ENCODE results near the gene WNT3A. TPM values are rescaled to one million over a fixed set of nuclear protein-coding genes. Genes with fewer than 3 reads are reported as not detected.
A peak's percentile ranks its signal among the peaks of the same experiment; 100 is the strongest.

The WNT3A gene
- total and polyA plus RNA-seq, 5 donors from 2014 or later, result not detected

- H3K27ac ChIP-seq (ENCODE audit: insufficient read depth, low read length, poor library complexity, severe bottlenecking), result no peak overlapping the region
- no peaks in the 10 kb centered on the region for H3K4me1 ChIP-seq (ENCODE audit: control insufficient read depth, insufficient read depth, low read length, poor library complexity, severe bottlenecking)
- H3K27me3 ChIP-seq (ENCODE audit: control insufficient read depth, insufficient read depth, low read length), result peaks cover 3% of the 10 kb centered on the region
- no peak overlapping the region for H3K4me3 Mint-ChIP-seq
- no peak for ATAC-seq (ENCODE audit: low read depth in 2 of 2)
- DNase-seq, result no peak
- H3K36me3 ChIP-seq (ENCODE audit: control insufficient read depth, insufficient read depth, low read length), result no peaks in the 10 kb centered on the region
- H3K9me3 ChIP-seq (ENCODE audit: control insufficient read depth in 2 of 2, low read length in 2 of 2), result no peaks in the 10 kb centered on the region
- H3K36me3 Mint-ChIP-seq, result no peaks in the 10 kb centered on the region
- no peak overlapping the region for H3K4me3 ChIP-seq (ENCODE audit: low read depth, low read length)
- no peaks in the 10 kb centered on the region for H3K9me3 Mint-ChIP-seq
- peaks cover 13% of the 10 kb centered on the region for H3K27me3 Mint-ChIP-seq
- H3K27ac Mint-ChIP-seq, result no peak overlapping the region
- no peaks in the 10 kb centered on the region for H3K4me1 Mint-ChIP-seq
Observed at GRCh38 chr1:228022571-228023293, 15.9 kb downstream of the WNT3A start.

GRCh38 chr1:228023294-228023639 lies 16.5 kb downstream of the WNT3A start:
- Histone ChIP-seq H3K27me3 (ENCODE audit: control insufficient read depth, insufficient read depth, low read length) (peaks cover 3% of the 10 kb centered on the region), H3K36me3 (ENCODE audit: control insufficient read depth, insufficient read depth, low read length) (no peaks in the 10 kb centered on the region), H3K4me1 (ENCODE audit: control insufficient read depth, insufficient read depth, low read length, poor library complexity, severe bottlenecking) (no peaks in the 10 kb centered on the region), H3K27ac (ENCODE audit: insufficient read depth, low read length, poor library complexity, severe bottlenecking) (no peak overlapping the region), H3K9me3 (ENCODE audit: control insufficient read depth in 2 of 2, low read length in 2 of 2) (no peaks in the 10 kb centered on the region), H3K4me3 (ENCODE audit: low read depth, low read length) (no peak overlapping the region)
- H3K36me3 Mint-ChIP-seq, result no peaks in the 10 kb centered on the region
- no peaks in the 10 kb centered on the region for H3K9me3 Mint-ChIP-seq
- H3K27me3 Mint-ChIP-seq, result peaks cover 14% of the 10 kb centered on the region
- H3K4me3 Mint-ChIP-seq, result no peak overlapping the region
- H3K4me1 Mint-ChIP-seq, result no peaks in the 10 kb centered on the region
- peak overlapping the region in 1 of 3 donors; percentile 45 for H3K27ac Mint-ChIP-seq
- ATAC-seq (ENCODE audit: low read depth in 2 of 2), result no peak
- DNase-seq, result no peak

GRCh38 chr1:228029281-228029680 lies 22.5 kb downstream of the WNT3A start:
- peaks cover 24% of the 10 kb centered on the region for H3K27me3 Mint-ChIP-seq

GRCh38 chr1:228030451-228031201 lies 23.8 kb downstream of the WNT3A start:
- no peaks in the 10 kb centered on the region for H3K9me3 ChIP-seq (ENCODE audit: control insufficient read depth in 2 of 2, low read length in 2 of 2)
- no peak for DNase-seq
- no peaks in the 10 kb centered on the region for H3K9me3 Mint-ChIP-seq
- no peak for ATAC-seq (ENCODE audit: low read depth in 2 of 2)
- no peak overlapping the region for H3K4me3 Mint-ChIP-seq
- no peaks in the 10 kb centered on the region for H3K4me1 ChIP-seq (ENCODE audit: control insufficient read depth, insufficient read depth, low read length, poor library complexity, severe bottlenecking)
- no peak overlapping the region for H3K4me3 ChIP-seq (ENCODE audit: low read depth, low read length)
- H3K36me3 Mint-ChIP-seq, result no peaks in the 10 kb centered on the region
- no peak overlapping the region for H3K27ac Mint-ChIP-seq
- no peak overlapping the region for H3K27ac ChIP-seq (ENCODE audit: insufficient read depth, low read length, poor library complexity, severe bottlenecking)
- H3K4me1 Mint-ChIP-seq, result no peaks in the 10 kb centered on the region
- peaks cover 30% of the 10 kb centered on the region for H3K27me3 Mint-ChIP-seq
- H3K27me3 ChIP-seq (ENCODE audit: control insufficient read depth, insufficient read depth, low read length), result peaks cover 8% of the 10 kb centered on the region
- H3K36me3 ChIP-seq (ENCODE audit: control insufficient read depth, insufficient read depth, low read length), result no peaks in the 10 kb centered on the region

More at GRCh38 chr1:228029281-228029680, 22.5 kb downstream of the WNT3A start:
- no peak for ATAC-seq (ENCODE audit: low read depth in 2 of 2)
- Histone ChIP-seq H3K27me3 (ENCODE audit: control insufficient read depth, insufficient read depth, low read length) (peaks cover 8% of the 10 kb centered on the region), H3K27ac (ENCODE audit: insufficient read depth, low read length, poor library complexity, severe bottlenecking) (no peak overlapping the region), H3K4me1 (ENCODE audit: control insufficient read depth, insufficient read depth, low read length, poor library complexity, severe bottlenecking) (no peaks in the 10 kb centered on the region), H3K4me3 (ENCODE audit: low read depth, low read length) (no peak overlapping the region), H3K36me3 (ENCODE audit: control insufficient read depth, insufficient read depth, low read length) (no peaks in the 10 kb centered on the region), H3K9me3 (ENCODE audit: control insufficient read depth in 2 of 2, low read length in 2 of 2) (no peaks in the 10 kb centered on the region)
- no peak overlapping the region for H3K4me3 Mint-ChIP-seq
- H3K4me1 Mint-ChIP-seq, result no peaks in the 10 kb centered on the region
- no peaks in the 10 kb centered on the region for H3K9me3 Mint-ChIP-seq
- no peaks in the 10 kb centered on the region for H3K36me3 Mint-ChIP-seq
- H3K27ac Mint-ChIP-seq, result no peak overlapping the region
- DNase-seq, result no peak

- Histone ChIP-seq H3K4me1 (ENCODE audit: control insufficient read depth, insufficient read depth, low read length, poor library complexity, severe bottlenecking) (no peaks in the 10 kb centered on the region), H3K9me3 (ENCODE audit: control insufficient read depth in 2 of 2, low read length in 2 of 2) (no peaks in the 10 kb centered on the region), H3K27ac (ENCODE audit: insufficient read depth, low read length, poor library complexity, severe bottlenecking) (no peak overlapping the region), H3K36me3 (ENCODE audit: control insufficient read depth, insufficient read depth, low read length) (no peaks in the 10 kb centered on the region), H3K4me3 (ENCODE audit: low read depth, low read length) (no peak overlapping the region), H3K27me3 (ENCODE audit: control insufficient read depth, insufficient read depth, low read length) (peaks cover 7% of the 10 kb centered on the region)
- ATAC-seq (ENCODE audit: low read depth in 2 of 2) (no peak), DNase-seq (no peak)
- Mint-ChIP-seq H3K27ac (peak overlapping the region in 1 of 3 donors; percentile 57), H3K9me3 (no peaks in the 10 kb centered on the region), H3K27me3 (peaks cover 38% of the 10 kb centered on the region), H3K4me1 (no peaks in the 10 kb centered on the region), H3K4me3 (no peak overlapping the region), H3K36me3 (no peaks in the 10 kb centered on the region)
Observed at GRCh38 chr1:228031276-228031995, 24.6 kb downstream of the WNT3A start.

- Mint-ChIP-seq H3K4me1 (no peaks in the 10 kb centered on the region), H3K36me3 (no peaks in the 10 kb centered on the region), H3K9me3 (no peaks in the 10 kb centered on the region), H3K4me3 (no peak overlapping the region), H3K27ac (no peak overlapping the region), H3K27me3 (peaks cover 38% of the 10 kb centered on the region)
- H3K9me3 ChIP-seq (ENCODE audit: control insufficient read depth in 2 of 2, low read length in 2 of 2), result no peaks in the 10 kb centered on the region
- peaks cover 5% of the 10 kb centered on the region for H3K27me3 ChIP-seq (ENCODE audit: control insufficient read depth, insufficient read depth, low read length)
- no peak for DNase-seq
- H3K36me3 ChIP-seq (ENCODE audit: control insufficient read depth, insufficient read depth, low read length), result no peaks in the 10 kb centered on the region
- ATAC-seq (ENCODE audit: low read depth in 2 of 2), result no peak
- no peaks in the 10 kb centered on the region for H3K4me1 ChIP-seq (ENCODE audit: control insufficient read depth, insufficient read depth, low read length, poor library complexity, severe bottlenecking)
- no peak overlapping the region for H3K27ac ChIP-seq (ENCODE audit: insufficient read depth, low read length, poor library complexity, severe bottlenecking)
- no peak overlapping the region for H3K4me3 ChIP-seq (ENCODE audit: low read depth, low read length)
Observed at GRCh38 chr1:228032041-228032440, 25.2 kb downstream of the WNT3A start.

- Mint-ChIP-seq H3K4me1 (peaks cover 0 to 2% (median 0%) of the 10 kb centered on the region in 4 donors), H3K9me3 (no peaks in the 10 kb centered on the region), H3K27ac (no peak overlapping the region), H3K4me3 (no peak overlapping the region), H3K27me3 (peaks cover 43% of the 10 kb centered on the region), H3K36me3 (no peaks in the 10 kb centered on the region)
- DNase-seq (no peak), ATAC-seq (ENCODE audit: low read depth in 2 of 2) (no peak)
- H3K27ac ChIP-seq (ENCODE audit: insufficient read depth, low read length, poor library complexity, severe bottlenecking), result no peak overlapping the region
- H3K27me3 ChIP-seq (ENCODE audit: control insufficient read depth, insufficient read depth, low read length), result peaks cover 5% of the 10 kb centered on the region
- H3K9me3 ChIP-seq (ENCODE audit: control insufficient read depth in 2 of 2, low read length in 2 of 2), result no peaks in the 10 kb centered on the region
- H3K36me3 ChIP-seq (ENCODE audit: control insufficient read depth, insufficient read depth, low read length), result no peaks in the 10 kb centered on the region
- peaks cover 11% of the 10 kb centered on the region for H3K4me1 ChIP-seq (ENCODE audit: control insufficient read depth, insufficient read depth, low read length, poor library complexity, severe bottlenecking)
- H3K4me3 ChIP-seq (ENCODE audit: low read depth, low read length), result no peak overlapping the region
Observed at GRCh38 chr1:228033376-228033775, 26.6 kb downstream of the WNT3A start.

Measured in CD4-positive, CD25-positive, alpha-beta regulatory T cell (primary cell).